HEK293T (cell line): ENCODE results near the gene PAN2.

ENCODE experiments used
- CTBP1 ChIP-seq: fragments of 450-650 bp; IDR thresholded peaks from 2 replicates; pipeline ENCODE4 v1.6.1; 2016; ENCODE audit warnings: borderline replicate concordance
- ELF4 ChIP-seq: fragments of 450-650 bp; IDR thresholded peaks from 2 replicates; pipeline ENCODE4 v1.6.1; 2017; ENCODE audit warnings: antibody characterized with exemption
- FOXK2 ChIP-seq: fragments of 450-650 bp; IDR thresholded peaks from 2 replicates; pipeline ENCODE4 v1.6.1; 2016; ENCODE audit warnings: mild to moderate bottlenecking
- HDGF ChIP-seq: fragments of 450-650 bp; IDR thresholded peaks from 2 replicates; pipeline ENCODE4 v1.6.1; 2017; ENCODE audit warnings: antibody characterized with exemption, borderline replicate concordance

DNA sequence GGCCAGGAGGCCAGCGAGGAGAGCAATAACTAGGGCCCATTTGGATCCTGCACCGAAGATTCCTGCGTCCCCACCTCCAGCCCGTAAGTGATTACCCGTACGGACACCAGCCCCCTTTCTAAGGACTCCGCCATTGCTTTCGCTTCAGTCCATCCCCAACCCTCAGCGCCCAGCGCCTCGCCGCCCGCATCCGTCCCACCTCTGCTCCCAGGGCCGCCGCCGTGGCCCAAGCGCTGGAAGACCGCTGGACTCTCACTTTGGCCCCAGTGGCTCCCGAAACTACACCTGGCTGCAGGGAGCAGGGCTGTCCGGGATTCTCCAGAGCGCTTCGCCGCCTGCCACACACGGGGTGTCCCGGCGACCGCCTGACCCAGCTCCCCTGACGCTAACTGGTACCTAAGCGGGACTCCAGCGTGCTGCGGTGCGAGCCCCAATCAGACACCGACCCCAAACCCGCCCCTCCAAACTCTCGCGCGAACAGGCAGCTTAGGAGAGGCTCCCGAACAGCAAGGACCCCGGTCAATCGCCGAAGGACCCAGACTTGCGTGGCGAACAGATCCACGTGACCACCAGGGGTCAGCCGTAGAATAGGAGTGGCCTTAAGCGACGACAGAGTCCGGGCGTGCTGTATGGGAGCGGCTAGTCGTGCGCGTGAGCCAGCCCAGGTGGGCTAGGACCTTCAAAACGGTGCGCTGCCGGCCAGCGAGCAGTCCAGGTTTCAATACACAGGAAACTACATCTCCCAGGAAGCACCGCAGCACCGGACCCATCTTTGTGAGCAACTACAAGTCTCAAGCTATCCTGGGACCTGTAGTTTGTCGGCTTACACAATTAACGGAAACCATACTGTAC lies 18.0 kb downstream of the PAN2 start, which contains the start of gene CNPY2:
- TF ChIP-seq CTBP1 (no peak), FOXK2 (no peak), ELF4 (peak; percentile 60), HDGF (no peak)
